Calu3 (cell line): ENCODE results near the gene STAT3. TPM values are rescaled to one million over a fixed set of nuclear protein-coding genes. Genes with fewer than 3 reads are reported as not detected.

ENCODE experiments used
- BruUV-seq: library from RNA; stranded (reverse); fragments of 400-500 nt; replicated peaks from 2 replicates; lab custom pipeline; 2021; lab: Mats Ljungman, UMichigan
- CTCF ChIA-PET: fragments of 300-600 bp; sonication (Branson Sonifier 250); formaldehyde crosslinking; loops from one replicate; lab custom pipeline; 2022; ENCODE audit warnings: antibody characterized with exemption; lab: Charles Lee
- DNase-seq: peaks from one replicate; pipeline ENCODE4 v3.0.0; 2022
- H3K27ac Mint-ChIP-seq: one replicate; pipeline ENCODE4 v1.8.0; 2022; ENCODE audit warnings: mixed read lengths; ENCODE audit not compliant: unreplicated experiment
- H3K27me3 Mint-ChIP-seq: one replicate; pipeline ENCODE4 v1.8.0; 2022; ENCODE audit warnings: mixed read lengths; ENCODE audit not compliant: unreplicated experiment
- H3K36me3 Mint-ChIP-seq: one replicate; pipeline ENCODE4 v1.8.0; 2022; ENCODE audit warnings: mild to moderate bottlenecking, moderate library complexity, mixed read lengths; ENCODE audit not compliant: insufficient read depth, unreplicated experiment
- H3K4me1 Mint-ChIP-seq: one replicate; pipeline ENCODE4 v1.8.0; 2022; ENCODE audit warnings: mild to moderate bottlenecking, low read depth, mixed read lengths; ENCODE audit not compliant: unreplicated experiment
- H3K4me3 Mint-ChIP-seq: one replicate; pipeline ENCODE4 v1.8.0; 2022; ENCODE audit warnings: mild to moderate bottlenecking, low read depth, moderate library complexity, mixed read lengths; ENCODE audit not compliant: unreplicated experiment
- H3K9me3 Mint-ChIP-seq: one replicate; pipeline ENCODE4 v1.8.0; 2022; ENCODE audit warnings: low read depth, mixed read lengths; ENCODE audit not compliant: unreplicated experiment
- CTCF ChIP-seq: fragments of 200-600 bp; IDR thresholded peaks from one replicate; pipeline ENCODE4 v1.8.0; 2022; ENCODE audit warnings: antibody characterized with exemption; ENCODE audit not compliant: unreplicated experiment
- intact Hi-C: fragments of 100-400 bp; cut with micrococcal nuclease; formaldehyde crosslinking; loops from one replicate; pipeline ENCODE4 v1.10.0; 2022; ENCODE audit not compliant: unreplicated experiment
- total RNA-seq: library from RNA; stranded (reverse); gene quantifications from 2 replicates; pipeline ENCODE4 v1.2.3, GENCODE V29; 2022

STAT3 gene
- total RNA-seq, 1 experiment from 2014 or later = 183 TPM

GRCh38 chr17:42340691-42341127 lies 47.5 kb downstream of the STAT3 start:
- no peaks in the 10 kb centered on the region for H3K9me3 Mint-ChIP-seq
- no peak overlapping the region for H3K27ac Mint-ChIP-seq
- peaks cover 82% of the 10 kb centered on the region for H3K36me3 Mint-ChIP-seq
- no peaks in the 10 kb centered on the region for H3K27me3 Mint-ChIP-seq
- no peak overlapping the region for H3K4me3 Mint-ChIP-seq
- no peak for TF ChIP-seq CTCF
- intact Hi-C loops = no loop called here
- BruUV-seq = no TSS peak
- CTCF ChIA-PET = interaction anchor here (0.7 kb wide), 1 partner anchor 42 kb away, joined by 4 read pairs; no protein-coding TSS in a partner anchor
- no peaks in the 10 kb centered on the region for H3K4me1 Mint-ChIP-seq
- DNase-seq = no peak

- CTCF ChIA-PET = interaction anchor here (0.6 kb wide), 1 partner anchor 218 kb away, joined by 4 read pairs; the partner anchor contains the start of gene KAT2A
- H3K4me1 Mint-ChIP-seq = no peaks in the 10 kb centered on the region
- H3K4me3 Mint-ChIP-seq = no peak overlapping the region
- intact Hi-C loops = no loop called here
- H3K9me3 Mint-ChIP-seq = no peaks in the 10 kb centered on the region
- TF ChIP-seq CTCF = no peak
- peaks cover 82% of the 10 kb centered on the region for H3K36me3 Mint-ChIP-seq
- no peak overlapping the region for H3K27ac Mint-ChIP-seq
- no TSS peak for BruUV-seq
- no peaks in the 10 kb centered on the region for H3K27me3 Mint-ChIP-seq
- no peak for DNase-seq
These were observed 49.0 kb downstream of the STAT3 start for GRCh38 chr17:42339221-42339620.

GRCh38 chr17:42338427-42338985 lies 49.7 kb downstream of the STAT3 start:
- DNase-seq = no peak
- intact Hi-C loops = no loop called here
- BruUV-seq = no TSS peak
- Mint-ChIP-seq H3K27me3 (no peaks in the 10 kb centered on the region), H3K9me3 (no peaks in the 10 kb centered on the region), H3K36me3 (peaks cover 81% of the 10 kb centered on the region), H3K27ac (no peak overlapping the region), H3K4me1 (no peaks in the 10 kb centered on the region), H3K4me3 (no peak overlapping the region)
- TF ChIP-seq CTCF = no peak
- CTCF ChIA-PET = interaction anchor here (0.6 kb wide), 1 partner anchor 218 kb away, joined by 4 read pairs; the partner anchor contains the start of gene KAT2A

GRCh38 chr17:42337442-42337841 lies 50.8 kb downstream of the STAT3 start:
- Mint-ChIP-seq H3K4me3 (no peak overlapping the region), H3K9me3 (no peaks in the 10 kb centered on the region), H3K36me3 (peaks cover 81% of the 10 kb centered on the region), H3K4me1 (no peaks in the 10 kb centered on the region), H3K27me3 (no peaks in the 10 kb centered on the region), H3K27ac (no peak overlapping the region)
- no TSS peak for BruUV-seq
- CTCF ChIA-PET = no interaction called here
- TF ChIP-seq CTCF = no peak
- intact Hi-C loops = no loop called here
- DNase-seq = no peak
